Activated naive CD4-positive, alpha-beta T cell treated with anti-CD3 and anti-CD28 coated beads, Interleukin-2, amount 50 U/mL, for 16 hours (primary cell): Measurements from ENCODE around the gene TMEM39A.

Experiments used
- DNase-seq: peaks from one replicate; pipeline ENCODE4 v3.0.0-alpha.2; 2020

Gene TMEM39A

GRCh38 chr3:119444590-119444989 lies 18.8 kb downstream of the TMEM39A start:
- no peak for DNase-seq

DNA sequence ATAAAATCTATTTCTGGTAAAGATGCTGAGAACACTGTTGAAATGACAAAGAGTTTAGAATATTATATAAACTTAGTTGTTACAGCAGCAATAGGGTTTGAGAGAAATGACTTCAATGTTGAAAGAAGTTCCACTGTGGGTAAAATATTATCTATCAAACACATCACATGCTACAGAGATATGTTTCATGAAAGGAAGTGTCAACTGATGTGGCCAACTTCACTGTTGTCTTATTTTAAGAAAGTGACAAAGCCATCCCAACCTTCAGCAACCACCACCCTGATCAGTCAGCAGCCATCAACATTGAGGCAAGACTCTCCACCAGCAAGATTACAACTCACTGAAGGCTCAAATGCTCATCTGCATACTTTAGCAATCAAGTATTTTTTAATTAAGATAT lies 20.2 kb downstream of the TMEM39A start:
- no peak for DNase-seq

GRCh38 chr3:119437691-119438258 lies 25.6 kb downstream of the TMEM39A start:
- no peak for DNase-seq

GRCh38 chr3:119436977-119437376 lies 26.4 kb downstream of the TMEM39A start:
- DNase-seq, result no peak

DNA sequence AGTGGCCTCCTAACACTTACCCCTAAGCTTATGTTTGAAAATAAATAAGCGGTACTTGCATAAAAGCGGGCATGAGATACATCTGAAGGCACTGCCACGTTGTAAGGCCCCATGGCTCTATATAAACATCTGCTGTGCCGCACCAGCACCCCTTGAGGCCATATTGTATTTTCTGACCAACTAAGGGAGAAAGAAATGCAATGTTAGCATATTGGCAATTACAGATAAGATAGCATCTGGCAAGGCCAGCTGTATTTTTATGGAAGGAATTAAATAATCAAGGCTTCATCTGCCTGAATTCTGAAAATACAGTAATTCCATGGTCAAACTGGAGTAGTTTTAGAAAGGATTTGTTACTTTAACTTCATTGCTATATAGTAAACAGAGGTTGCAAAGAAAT lies 28.7 kb downstream of the TMEM39A start:
- no peak for DNase-seq

GRCh38 chr3:119433613-119434325 lies 29.6 kb downstream of the TMEM39A start:
- DNase-seq, result no peak

- DNase-seq, result no peak
These were observed 34.9 kb downstream of the TMEM39A start for GRCh38 chr3:119428538-119428937.

DNA sequence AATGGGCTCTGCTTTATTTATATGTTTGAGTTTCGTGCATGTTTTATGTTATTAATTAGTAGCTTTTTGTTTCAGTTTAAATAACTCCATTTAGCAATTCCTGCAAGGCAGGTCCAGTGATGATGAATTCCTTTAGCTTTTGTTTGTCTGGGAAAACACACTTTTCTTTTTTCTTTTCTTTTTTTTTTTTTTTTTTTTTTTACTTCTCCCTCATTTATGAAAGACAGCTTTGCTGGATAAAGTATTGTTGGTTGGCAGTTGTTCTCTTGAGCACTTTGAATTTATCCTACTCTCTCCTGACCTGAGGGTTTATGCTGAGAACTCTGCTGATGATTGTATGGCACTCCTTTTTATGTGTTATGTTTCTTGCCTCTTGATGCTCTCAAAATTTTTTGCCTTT lies 35.7 kb downstream of the TMEM39A start:
- DNase-seq, result no peak

DNA sequence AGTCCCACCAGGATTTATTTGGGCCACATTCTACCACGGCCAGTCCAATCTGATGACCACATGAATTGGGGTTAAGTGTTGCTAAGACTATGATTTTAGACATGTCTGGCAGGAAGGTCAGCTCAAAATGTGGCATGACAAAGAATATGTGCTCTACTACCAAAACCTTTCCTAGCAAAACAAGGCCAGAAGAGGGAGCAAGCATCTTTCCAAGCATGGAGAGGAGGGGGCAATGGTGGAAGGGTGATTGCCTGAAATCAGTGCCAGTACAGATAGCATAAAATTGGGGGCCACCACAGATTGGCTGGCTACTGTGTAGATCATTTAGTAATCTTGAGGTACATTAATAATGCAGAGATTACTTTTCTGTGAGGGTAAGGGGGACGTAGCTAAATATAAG lies 43.2 kb downstream of the TMEM39A start:
- DNase-seq, result no peak

DNA sequence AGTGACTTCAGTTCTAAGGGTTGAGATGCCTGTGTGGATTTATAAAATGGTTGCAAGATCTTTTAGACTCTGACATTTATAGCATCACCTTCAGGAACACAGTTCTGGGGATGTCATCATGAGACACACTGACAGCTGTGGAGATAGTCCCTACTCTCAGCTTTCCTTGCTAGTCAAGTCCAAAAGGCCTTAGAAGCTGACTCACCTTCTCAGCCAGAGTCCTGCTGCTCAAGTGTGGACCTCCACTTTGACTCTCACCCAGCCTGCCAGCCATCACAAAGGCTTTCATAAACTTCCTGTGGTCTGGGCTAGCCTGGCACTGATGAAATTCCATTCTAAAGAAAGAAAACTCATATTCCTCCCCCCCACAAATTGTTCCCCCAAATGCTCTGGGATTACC lies 44.8 kb downstream of the TMEM39A start:
- no peak for DNase-seq

- DNase-seq, result no peak
These were observed 45.5 kb downstream of the TMEM39A start for GRCh38 chr3:119417771-119418512.

GRCh38 chr3:119416873-119417272 lies 46.5 kb downstream of the TMEM39A start:
- no peak for DNase-seq

DNA sequence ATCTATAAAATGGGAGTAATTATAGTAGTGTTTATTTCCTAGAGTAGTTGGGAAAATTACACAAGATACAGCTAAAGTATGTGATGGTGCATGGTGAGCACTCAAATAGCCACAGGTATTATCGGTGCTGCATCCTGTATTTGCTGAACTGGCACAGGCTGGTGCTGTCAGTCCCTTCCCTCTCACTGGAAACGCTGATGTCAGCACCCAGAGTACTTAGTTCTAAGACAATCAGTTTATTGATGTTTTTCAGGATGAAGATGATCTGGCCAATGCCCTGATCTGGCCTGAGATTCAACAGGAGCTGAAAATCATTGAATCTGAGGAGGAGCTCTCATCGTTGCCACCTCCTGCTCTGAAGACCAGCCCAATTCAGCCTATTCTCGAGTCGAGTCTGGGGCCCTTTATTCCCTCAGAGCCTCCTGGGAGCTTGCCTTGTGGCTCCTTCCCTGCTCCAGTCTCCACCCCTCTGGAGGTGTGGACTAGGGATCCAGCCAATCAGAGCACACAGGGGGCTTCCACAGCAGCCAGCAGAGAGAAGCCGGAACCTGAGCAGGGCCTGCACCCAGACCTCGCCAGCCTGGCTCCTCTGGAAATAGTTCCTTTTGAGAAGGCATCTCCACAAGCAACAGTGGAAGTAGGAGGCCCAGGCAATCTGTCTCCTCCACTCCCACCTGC lies 49.7 kb downstream of the TMEM39A start:
- no peak for DNase-seq

- no peak for DNase-seq
These were observed 53.6 kb downstream of the TMEM39A start for GRCh38 chr3:119409844-119410243.

DNA sequence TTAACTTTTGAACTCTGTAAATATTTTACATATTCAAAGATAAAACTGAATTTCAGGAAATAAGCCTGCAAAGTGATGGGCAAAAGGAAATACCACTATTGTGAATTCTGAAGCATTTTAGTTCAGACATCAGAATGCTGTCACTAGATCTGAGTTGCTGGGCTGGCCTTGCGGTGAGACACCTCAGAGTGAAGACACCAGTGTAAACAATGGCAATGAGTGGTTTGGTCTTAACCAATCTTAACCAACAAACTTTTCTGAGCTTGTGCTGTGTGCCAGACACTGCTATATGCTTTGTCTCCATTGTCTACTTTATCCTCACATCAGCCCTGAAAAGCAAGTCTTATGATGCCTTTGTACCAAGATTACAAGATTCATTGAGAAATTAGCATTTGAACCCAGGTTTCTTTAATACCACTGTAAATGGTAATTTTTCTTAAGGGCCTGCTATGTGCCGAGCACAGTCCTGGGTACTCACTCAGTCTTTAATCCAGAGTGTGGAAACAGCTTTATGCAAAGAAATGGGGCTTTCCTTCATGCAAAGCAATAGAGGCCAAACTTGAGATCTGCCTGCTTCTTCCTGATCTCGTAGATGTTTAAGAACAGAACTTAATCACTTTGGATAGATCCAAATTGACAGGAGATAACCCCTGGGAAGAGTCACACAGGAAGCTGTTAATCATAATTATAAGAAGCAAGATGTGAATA lies 55.0 kb downstream of the TMEM39A start:
- no peak for DNase-seq

DNA sequence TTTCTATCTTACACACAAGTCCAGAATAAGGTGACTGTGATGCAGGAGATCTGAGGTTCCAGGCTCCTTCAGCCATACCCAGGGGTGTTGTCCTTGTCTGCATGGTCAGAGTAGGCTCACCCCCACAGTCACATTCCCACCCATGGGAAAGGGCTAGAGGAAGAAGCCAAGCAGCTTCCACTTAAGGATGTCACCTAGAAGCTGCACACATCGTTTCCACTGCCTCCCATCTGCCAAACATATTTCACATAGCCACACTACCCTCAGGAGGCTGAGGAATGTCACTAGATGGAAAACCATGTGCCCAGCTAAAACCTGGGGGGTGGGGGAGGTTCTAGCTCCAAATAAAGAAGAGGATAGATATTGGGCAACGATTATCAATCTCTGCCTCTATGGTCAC lies 58.1 kb downstream of the TMEM39A start:
- DNase-seq, result no peak

- DNase-seq, result no peak
These were observed 60.2 kb downstream of the TMEM39A start for GRCh38 chr3:119403201-119403600.

DNA sequence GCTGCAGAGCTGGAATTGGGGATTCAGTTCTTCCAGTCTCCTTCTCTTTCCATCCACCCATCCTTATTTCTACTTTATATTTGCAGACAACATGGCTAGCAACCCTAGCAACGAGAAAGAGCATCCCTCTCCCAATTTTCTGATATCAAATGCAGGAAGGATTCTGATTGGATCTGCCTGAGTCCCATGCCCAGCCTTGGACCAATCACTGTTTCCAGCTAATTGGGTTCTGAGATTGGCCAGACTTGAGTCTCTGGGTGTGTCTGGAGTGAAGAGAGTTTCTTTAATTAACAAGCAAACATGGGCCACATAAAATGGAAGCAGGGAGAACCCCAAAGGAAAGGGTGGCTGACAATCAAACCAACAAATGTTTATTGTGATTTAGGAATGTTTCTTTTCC lies 60.6 kb downstream of the TMEM39A start:
- DNase-seq, result no peak

GRCh38 chr3:119401503-119402440 lies 61.6 kb downstream of the TMEM39A start:
- DNase-seq, result no peak

GRCh38 chr3:119401069-119401468 lies 62.3 kb downstream of the TMEM39A start:
- DNase-seq, result no peak

DNA sequence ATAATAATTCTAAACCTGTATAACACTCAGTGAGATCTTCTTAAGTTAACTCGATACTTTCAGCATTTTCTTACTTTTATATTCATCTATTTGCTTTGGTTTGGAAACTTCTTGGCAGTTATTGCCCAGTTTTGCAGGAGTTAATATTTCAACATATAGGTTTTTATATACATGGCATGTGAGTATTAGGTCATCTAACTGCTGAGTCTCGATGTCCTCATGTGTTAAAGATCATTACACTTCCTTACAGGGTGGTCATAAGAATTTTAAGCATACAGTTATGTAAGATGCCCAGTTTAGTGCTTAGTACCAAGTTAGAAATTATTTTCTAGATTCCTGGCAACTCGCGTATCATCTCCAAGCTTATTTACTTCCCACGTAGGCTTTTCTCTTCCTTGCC lies 62.9 kb downstream of the TMEM39A start:
- no peak for DNase-seq

DNA sequence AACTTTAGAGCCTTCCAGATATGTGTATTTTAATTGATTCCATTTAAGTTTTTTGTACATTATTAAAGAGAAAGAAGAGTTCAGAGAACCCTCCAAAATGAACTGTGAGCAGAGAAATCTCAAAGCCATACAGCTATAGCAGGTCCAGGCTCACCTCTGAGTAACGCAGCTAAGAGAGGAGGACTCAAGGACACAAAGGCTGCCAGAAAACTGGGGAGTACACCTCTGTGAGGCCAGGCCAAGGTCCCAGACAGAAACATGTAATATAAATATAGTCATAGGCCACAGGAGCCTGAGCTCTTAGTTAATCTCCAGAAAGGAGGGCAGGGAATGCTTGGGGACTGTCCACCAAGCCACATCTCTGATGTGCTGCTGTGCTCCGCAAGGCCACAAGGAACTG lies 66.5 kb downstream of the TMEM39A start:
- no peak for DNase-seq
